HTR-8/SVneo (cell line): ENCODE results near the gene GPNMB.
A peak's percentile ranks its signal among the peaks of the same experiment; 100 is the strongest.

Experiments used
- DNase-seq: peaks from one replicate; pipeline ENCODE4 v3.0.0; 2011; ENCODE audit warnings: low spot score, mixed read lengths; ENCODE audit not compliant: insufficient read length
- FAIRE-seq: peaks from 2 replicates; lab custom pipeline; 2011; peaks lifted over from hg19 to GRCh38; lab: Jason Lieb, UNC

GPNMB gene

DNA sequence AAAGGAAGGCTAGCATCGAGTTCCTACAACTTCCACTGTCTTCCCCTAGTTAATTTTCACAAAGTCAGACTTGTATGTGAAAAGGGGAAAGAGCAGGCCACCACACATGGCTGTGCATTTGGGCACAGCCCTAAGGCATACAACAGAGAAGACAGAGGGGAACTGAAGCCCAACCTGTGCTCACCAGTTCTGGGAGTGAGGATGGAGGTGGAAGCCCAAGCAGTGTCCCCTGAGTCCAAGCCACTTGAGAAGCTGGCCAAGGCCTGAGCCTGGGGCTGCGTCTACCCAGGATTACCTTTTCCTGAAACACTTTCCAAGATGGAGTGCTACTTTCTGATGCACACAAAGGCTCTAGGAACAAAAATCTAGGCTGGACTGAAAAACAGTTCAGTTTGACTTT, 20.3 kb downstream of the GPNMB start:
- no peak for FAIRE-seq

DNA sequence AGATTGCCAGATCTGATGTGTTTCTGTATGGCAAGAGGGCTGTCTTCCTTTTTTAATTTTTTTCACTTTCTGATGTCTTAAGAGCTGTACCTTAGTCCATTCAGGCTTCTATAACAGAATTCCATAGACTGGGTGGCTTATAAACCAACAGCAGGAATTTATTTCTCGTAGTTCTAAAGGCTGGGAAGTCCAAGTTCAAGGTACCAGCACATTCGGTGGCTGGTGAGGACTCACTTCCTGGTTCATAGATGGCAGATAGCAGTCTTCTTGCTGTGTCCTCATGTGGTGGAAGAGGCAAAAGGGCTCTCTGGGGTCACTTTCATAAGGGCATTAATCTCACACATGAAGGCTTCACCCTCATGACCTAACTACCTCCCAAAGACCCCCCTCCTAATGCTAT, 20.8 kb downstream of the GPNMB start:
- FAIRE-seq = no peak
- DNase-seq = no peak

More for the DNA sequence above, 20.3 kb downstream of the GPNMB start:
- DNase-seq = no peak

DNA sequence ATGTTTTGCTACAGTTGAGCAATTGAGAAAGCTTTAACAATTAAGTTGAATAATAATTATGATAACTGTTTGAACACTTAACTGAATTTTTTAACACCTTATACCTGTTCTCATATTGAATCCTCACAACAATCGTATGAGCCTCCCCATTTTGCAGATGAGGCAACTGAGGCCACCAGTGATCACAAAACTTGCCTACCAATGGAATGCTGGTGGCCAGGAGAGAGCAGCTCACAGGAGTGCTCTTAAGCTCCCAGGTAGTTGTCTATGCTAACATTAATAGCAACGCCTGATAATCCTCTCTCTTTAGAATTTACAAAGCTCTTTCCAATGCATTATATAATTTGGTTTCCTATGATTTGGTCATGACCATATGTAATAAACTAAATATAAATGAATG, 21.6 kb downstream of the GPNMB start:
- FAIRE-seq (no peak), DNase-seq (no peak)

DNA sequence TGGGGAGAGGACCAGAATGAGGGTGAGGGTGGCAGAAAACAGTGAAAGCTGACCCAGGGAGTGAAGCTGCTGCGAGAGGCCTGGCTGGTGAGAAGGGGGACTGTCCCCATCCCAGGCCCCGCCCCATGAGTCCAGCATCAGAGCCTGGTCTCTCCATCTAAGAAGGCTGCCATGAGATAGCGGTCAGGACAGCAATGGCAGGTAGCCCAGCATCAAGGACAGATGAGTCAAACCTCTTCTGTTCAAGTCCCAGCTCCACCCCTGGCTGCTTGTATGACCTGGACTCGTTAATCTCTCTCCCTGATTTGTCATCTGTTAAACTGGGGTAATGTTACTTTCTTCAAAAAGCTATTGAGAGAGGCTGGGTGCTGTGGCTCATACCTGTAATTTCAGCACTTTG, 22.2 kb downstream of the GPNMB start:
- FAIRE-seq = no peak
- no peak for DNase-seq

DNA sequence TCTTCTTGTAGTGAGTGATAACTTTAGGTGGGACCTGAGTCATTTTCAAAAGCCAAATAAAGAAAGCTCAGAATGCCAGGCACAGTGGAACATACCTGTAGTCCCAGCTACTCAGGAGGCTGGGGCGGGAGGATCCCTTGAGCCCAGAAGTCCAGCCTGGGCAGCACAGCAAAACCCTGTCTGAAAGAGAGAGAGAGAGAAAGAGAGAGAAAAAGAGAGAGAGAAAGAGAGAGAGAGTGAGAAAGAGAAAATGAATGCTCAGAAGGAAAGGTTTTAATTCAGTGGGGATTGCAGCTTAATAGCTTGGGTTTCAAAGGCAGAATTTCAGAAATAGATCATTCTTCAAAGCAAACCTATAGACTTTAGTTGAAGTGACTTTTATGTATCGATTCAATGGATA, 25.7 kb downstream of the GPNMB start:
- FAIRE-seq (no peak), DNase-seq (no peak)

DNA sequence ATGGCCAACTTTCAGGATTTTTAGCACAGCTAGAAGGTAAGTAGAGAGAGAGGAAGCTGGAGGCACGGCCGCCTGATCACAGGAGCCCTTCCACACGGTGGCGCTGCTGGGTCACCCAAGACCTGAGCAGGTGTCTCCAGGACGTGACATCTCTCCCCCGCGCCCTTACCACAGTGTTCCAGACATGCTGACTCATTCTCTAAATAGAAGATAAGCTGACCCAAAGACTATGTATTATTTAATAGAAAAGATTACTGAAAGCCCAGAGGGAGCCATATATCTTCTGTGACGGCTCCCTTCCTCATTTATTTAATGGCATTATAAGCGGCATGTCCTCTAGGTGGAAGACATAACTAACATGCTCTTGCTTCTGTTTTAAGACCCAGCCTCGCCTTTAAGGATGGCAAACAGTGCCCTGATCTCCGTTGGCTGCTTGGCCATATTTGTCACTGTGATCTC, 26.6 kb downstream of the GPNMB start:
- FAIRE-seq = peak; percentile 65

DNA sequence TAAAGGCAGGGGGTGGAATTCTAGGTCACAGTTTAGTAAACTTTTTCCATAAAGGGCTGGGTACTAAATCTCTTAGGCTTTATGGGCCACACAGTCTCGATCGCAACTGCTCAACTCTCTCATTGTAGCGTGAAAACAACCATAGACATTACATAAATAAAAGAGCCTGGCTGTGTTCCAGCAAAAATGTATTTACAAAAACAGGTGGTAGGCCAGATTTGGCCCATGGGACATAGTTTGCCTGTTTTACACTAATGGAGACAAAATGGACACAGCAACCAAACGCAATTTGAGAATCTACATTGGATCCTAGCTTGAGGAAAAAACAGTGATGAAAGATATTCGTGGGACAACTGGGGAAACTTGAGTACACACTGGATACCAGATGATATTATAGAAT, 29.3 kb downstream of the GPNMB start:
- FAIRE-seq = no peak
- DNase-seq = no peak

More for the DNA sequence above, 26.6 kb downstream of the GPNMB start:
- DNase-seq = peak; percentile 88

DNA sequence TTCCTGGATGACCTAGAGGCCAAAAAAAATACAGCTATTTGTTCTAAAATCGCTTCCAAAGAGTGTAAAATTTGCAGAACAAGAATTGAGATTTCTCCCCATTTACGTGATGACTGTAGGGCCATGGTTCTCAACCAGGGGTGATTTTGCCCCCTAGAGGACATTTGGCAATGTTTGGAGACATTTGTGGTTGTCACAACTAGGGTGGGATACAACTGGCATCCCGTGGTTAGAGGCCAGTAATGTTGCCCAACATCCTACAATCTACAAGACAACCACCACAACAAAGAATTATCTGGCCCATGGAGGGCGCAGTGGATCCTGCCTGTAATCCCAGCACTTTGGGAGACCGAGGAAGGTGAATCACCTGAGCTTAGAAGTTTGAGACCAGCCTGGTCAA, 29.8 kb downstream of the GPNMB start:
- DNase-seq (no peak), FAIRE-seq (no peak)

DNA sequence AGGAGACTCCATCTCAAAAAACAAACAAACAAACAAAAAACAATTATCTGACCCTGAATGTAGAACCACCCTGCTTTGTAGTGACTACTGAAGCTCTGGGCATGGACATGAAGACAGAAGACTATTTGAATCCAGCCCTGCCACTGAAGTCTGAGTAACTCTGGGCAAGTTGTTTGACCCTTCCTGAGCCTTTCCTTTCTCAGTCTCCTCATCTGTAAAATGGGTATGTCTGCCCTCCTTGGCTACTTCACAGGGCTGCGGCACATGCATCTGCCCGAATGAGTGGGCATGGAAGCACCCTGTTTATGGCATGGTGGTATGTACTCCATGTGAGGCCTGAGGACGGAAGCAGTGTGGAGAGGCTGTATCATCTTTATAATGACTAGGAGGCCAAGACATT, 30.4 kb downstream of the GPNMB start:
- no peak for DNase-seq
- FAIRE-seq = no peak

DNA sequence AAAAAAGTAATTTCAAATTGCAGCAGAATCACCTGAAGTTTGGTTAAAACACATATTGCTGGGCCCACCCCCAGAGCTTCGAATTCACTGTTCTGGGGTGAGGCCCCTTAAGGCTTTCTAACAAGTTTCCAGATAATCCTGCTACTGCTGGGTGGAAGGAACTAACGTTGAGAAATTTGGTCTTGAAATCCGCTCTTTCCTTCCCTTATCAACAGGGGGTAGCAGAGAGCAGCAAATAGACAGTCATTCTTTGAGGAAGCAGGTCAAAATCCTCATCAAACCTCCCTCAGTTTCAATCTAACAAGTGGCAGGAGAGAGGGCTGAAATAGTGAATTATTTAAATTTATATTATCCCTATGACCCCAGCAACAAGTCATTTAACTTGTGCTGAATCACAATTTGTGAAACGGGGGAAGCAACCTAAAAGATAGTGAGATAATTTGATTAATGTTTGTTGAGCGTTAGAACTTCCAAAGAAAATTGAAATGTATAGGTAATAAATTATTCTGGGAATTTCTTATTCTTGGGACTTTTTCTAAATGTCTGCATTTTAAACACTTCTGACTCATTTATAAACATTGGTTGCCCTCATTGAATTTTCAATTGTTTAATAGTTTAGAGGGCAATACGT, 30.9 kb downstream of the GPNMB start:
- no peak for FAIRE-seq

DNA sequence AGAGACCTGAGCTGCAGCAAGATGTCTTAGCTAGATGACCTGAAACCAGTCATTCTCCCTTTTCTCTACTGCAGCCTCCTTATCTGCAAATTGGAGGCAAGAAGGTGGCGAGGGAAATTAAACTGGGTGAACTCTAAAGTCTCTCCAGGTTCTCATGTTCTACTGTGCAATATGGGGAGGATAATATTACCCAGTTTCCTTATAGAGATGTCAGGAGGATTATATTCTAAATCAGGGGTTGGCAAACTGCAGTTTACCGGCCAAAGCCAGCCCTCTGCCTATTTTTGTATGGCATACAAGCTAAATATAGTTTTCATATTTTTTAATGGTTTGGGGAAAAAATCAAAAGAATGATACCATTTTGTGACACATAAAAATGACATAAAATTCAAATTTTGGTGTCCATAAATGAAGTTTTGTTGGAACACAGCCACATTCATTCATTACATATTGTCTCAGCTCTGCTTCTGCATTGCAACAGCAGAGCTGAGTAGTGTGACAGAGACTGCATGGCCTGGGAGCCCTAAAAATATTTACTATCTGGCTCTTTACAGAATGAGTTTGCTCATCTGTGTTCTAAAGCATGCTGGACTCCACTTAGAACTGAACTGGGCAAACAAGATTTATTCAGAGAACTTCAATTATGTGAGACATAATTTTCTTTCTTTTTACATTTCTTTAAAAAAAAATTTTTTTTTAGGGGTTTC, 33.4 kb downstream of the GPNMB start:
- FAIRE-seq (no peak), DNase-seq (no peak)

More for the DNA sequence above, 30.9 kb downstream of the GPNMB start:
- peak; percentile 58 for DNase-seq

DNA sequence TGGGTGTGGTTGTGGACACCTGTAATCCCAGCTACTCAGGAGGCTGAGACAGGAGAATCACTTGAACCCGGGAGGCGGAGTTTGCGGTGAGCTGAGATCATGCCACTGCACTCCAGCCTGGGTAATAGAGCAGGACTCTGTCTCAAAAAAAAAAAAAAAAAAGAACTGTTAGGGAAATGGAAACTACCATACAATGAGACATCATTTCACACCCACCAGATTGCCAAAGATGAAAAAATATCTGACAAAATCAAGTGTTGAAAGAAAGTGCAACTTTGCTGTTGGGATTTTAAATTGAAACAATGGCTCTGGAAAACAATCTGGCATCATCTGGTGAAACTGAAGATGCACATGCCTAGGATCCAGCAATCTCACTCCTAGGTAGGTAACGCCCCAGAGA, 36.5 kb downstream of the GPNMB start:
- DNase-seq (no peak), FAIRE-seq (no peak)

DNA sequence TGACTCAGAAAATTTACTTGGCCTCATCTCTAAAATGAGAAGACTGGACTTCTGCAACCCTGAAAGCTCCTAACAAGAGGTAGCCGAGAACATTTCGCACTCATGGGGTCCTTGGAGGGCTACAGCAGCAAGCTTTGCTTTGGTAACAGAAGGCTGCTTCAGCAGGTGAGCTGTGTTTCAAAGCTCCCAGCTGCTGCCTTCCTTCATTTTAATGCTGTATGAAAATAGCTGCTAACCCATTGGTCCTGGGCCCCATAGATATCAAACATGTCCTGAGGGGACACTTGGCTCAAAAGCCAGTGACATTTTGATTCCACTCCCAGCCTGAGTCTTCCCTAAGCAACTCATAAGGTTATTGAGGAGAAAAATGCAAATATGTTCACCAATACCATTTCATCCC, 38.3 kb downstream of the GPNMB start:
- DNase-seq (no peak), FAIRE-seq (no peak)

DNA sequence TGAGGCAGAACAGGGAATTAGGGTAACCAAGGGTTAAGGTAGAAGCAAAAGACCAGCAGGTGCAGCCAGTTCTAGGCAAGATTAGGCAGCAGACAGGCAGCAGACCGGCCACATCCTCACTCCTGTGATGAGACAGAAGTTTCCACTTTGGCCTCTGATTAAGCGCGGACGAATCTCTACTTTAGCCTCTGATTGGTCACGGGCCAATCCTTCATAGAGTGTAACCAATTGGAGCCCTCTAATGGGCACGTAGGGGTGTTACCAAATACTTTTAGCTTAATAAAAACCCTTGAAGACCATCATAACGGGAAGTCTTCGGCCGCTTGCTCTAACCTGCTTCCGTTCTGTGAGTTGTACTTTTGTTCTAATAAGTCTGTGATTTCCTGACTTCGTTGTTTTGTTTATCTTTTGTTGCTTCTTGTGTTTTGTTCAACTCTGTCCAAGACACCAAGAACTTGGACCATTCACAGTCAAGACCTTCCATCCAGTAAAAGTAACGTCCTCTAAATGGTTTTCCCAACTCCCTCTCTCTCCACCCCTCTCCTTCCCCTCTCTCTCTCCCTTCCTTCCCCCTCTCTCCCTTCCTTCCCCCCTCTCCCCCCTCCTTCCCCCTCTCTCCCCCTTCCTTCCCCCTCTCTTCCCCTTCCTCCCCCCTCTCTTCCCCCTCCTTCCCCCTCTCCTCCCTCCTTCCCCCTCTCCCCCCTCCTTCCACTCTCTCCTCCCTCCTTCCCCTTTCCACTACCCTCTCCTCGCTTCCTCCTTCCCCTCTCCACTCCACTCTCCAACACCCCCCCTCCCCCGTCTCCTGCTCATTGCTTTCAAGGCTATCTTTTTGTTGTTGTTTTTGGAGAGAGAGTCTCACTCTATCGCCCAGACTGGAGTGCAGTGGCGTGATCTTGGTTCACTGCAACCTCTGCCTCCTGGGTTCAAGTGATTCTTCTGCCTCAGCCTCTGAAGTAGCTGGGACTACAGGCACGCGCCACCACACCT, 39.4 kb downstream of the GPNMB start:
- DNase-seq (no peak), FAIRE-seq (no peak)

DNA sequence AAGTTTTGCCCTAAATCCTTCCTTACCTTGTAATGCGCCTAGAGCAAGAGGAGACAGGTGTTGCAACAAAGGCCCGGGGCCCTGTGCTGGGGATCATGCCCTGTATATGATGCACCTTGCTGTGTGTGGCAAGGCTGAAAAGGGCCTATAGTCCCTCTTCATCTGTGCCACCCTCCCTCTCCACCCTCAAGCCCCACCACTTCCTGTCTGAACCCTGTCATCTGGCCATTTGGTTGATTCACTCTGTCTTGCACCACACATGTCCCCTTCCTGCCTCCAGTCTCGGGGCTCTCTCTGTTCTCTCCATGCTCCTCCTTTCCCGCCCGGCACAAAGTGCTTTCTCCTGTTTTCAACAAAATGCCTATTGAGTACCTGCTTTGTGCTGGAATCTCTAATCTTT, 41.0 kb downstream of the GPNMB start:
- FAIRE-seq (no peak), DNase-seq (no peak)

DNA sequence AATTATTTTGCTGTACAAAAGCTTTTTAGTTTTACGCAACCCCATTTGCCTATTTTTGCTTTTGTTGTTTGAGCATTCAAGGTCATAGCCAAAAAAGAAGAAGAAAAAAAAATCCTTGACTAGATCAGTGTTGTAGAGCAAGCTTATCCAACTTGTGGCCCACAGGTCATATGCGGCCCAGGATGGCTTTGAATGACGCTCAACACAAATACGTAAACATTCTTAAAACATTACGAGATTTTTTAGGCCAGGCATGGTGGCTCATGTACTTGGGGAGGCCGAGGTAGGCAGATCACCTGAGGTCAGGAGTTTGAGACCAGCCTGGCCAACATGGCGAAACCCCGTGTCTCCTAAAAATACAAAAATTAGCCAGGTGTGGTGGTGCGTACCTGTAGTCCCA, 44.4 kb downstream of the GPNMB start:
- no peak for FAIRE-seq
- DNase-seq = no peak

DNA sequence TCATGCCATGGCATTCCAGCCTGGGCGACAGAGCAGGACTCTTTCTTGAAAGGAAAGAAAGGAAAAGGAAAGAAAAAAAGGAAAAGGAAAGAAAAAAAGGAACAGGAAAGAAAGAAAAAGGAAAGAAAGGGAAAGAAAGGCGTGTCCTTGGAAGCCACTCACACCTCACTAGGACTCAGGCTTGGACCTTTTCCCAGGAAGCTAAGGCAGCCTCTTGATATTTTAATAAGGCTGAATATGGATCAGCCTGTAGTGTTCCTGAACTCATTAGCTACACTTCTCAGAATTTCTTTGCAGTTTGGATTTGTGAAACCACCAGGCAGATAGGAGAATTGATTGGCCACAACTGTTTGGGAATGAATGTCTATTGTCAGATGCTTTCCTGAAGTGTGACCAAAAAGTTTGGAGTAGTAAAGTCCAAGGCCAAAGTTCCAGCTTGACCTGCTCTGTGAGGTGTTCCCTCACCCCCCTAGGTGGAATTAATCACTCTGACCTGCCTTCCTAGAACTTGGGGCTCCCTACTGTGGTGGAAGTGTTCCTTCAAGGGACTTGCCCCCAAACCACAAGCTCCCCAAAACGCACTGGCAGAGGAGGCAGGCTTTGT, 45.5 kb downstream of the GPNMB start:
- no peak for DNase-seq
- FAIRE-seq = no peak

DNA sequence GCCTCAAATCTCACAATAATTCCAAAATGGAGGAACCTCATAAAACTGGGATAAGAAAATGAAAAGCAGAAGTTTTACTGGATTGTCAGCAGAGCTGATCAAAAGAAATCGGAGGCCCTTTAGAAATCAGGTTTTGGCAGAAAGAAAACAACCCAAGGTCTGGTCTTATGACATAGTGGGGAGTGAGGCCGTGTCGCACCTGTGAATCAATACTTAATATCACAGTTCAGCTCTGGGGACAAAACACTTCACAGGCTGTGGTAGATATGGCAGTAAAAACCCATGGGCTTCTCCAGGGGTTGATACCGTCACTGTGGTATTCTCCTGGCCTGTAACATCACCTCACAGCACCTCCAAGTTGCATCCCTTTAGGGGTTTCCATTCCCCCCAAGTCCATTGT, 46.0 kb downstream of the GPNMB start:
- DNase-seq (no peak), FAIRE-seq (no peak)

DNA sequence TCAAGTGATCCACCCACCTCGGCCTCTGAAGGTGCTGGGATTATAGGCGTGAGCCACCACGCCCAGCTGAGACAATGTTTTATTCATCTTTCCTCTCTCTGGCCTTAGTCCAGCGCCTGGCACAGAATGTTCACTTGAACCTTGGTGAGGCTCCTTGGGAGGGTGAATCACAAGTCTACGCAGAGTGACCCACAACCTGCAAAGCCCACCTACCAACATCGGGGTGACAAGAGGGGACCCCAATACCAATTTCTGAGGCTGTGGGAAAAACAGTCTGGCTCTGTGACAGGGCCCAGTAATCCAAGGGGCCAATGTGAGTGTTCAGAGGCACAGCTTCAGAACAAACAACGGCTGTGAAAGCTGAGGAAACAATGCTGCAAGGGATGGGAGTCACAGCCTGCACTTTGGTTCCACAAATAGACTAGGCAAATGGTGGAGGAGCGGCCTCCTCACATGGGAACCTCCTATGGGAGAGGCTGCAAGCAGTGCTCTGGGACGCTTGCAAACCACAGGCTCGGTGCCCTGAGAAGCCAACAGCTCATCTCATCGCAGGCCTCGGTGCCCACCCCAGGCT, 47.0 kb downstream of the GPNMB start:
- no peak for DNase-seq
- FAIRE-seq = no peak
